Activated CD4-positive, CD25-positive, alpha-beta regulatory T cell treated with anti-CD3 and anti-CD28 coated beads, Interleukin-2, amount 50 U/mL, for 72 hours (primary cell): ENCODE results near the gene GCDH.
"Not testable (repeated sequence)": the region's sequence is repeated elsewhere in the genome, so short reads cannot be mapped to it uniquely, and the experiment has no call there.

Experiments used
- DNase-seq: peaks from one replicate; pipeline ENCODE4 v3.0.0; 2021

Gene GCDH

GRCh38 chr19:12912571-12912970 is 21.6 kb downstream of the GCDH start:
- no peak for DNase-seq

GRCh38 chr19:12913011-12913561 is 22.1 kb downstream of the GCDH start:
- DNase-seq = no peak

- no peak for DNase-seq
Observed at GRCh38 chr19:12913851-12914690, 23.1 kb downstream of the GCDH start.

GRCh38 chr19:12915860-12916259 is 24.9 kb downstream of the GCDH start:
- not testable (repeated sequence) for DNase-seq

GRCh38 chr19:12918253-12918652 is 27.3 kb downstream of the GCDH start:
- no peak for DNase-seq

GRCh38 chr19:12921047-12921446 is 30.1 kb downstream of the GCDH start:
- DNase-seq = no peak

- DNase-seq = no peak
Observed at GRCh38 chr19:12922959-12923358, 32.0 kb downstream of the GCDH start.

- DNase-seq = no peak
Observed at GRCh38 chr19:12924621-12925310, 33.8 kb downstream of the GCDH start.

GRCh38 chr19:12930002-12930645 is 39.2 kb downstream of the GCDH start:
- DNase-seq = no peak

- DNase-seq = no peak
Observed at GRCh38 chr19:12932392-12933286, 41.7 kb downstream of the GCDH start.

- DNase-seq = peak; percentile 84
Observed at GRCh38 chr19:12933287-12934072, 42.5 kb downstream of the GCDH start, which contains the start of gene FARSA. FARSA (minus strand) TSS chr19:12933711; CDS start chr19:12933696, 15 bp downstream.

- no peak for DNase-seq
Observed at GRCh38 chr19:12935071-12935470, 44.1 kb downstream of the GCDH start.

- no peak for DNase-seq
Observed at GRCh38 chr19:12936582-12936981, 45.6 kb downstream of the GCDH start.

GRCh38 chr19:12937093-12937926 is 46.4 kb downstream of the GCDH start:
- DNase-seq = no peak

- DNase-seq = peak; percentile 98
Observed at GRCh38 chr19:12937927-12938778, 47.2 kb downstream of the GCDH start, which contains the start of gene CALR. CALR (plus strand) TSS chr19:12938609; CDS start chr19:12938680, 71 bp downstream.

- DNase-seq = no peak
Observed at GRCh38 chr19:12938779-12939601, 48.0 kb downstream of the GCDH start.

GRCh38 chr19:12939975-12940423 is 49.0 kb downstream of the GCDH start:
- no peak for DNase-seq

GRCh38 chr19:12940897-12941296 is 49.9 kb downstream of the GCDH start:
- DNase-seq = no peak
